Stimulated activated naive CD8-positive, alpha-beta T cell treated with anti-CD3 and anti-CD28 coated beads, Interleukin-15, Interleukin-2, amounts not matched to agents 100 ng/mL and 50 ng/mL, for 24 hours (primary cell): Measurements from ENCODE around the gene SOD1.
"Not testable (repeated sequence)": the region's sequence is repeated elsewhere in the genome, so short reads cannot be mapped to it uniquely, and the experiment has no call there.

Experiments used
- H3K27ac Mint-ChIP-seq: one replicate; pipeline ENCODE4 v1.8.0; 2021; ENCODE audit warnings: mild to moderate bottlenecking, mixed read lengths
- H3K27me3 Mint-ChIP-seq: one replicate; pipeline ENCODE4 v1.8.0; 2021; ENCODE audit warnings: mixed read lengths
- H3K36me3 Mint-ChIP-seq: one replicate; pipeline ENCODE4 v1.8.0; 2021; ENCODE audit warnings: low read depth, mixed read lengths
- H3K4me1 Mint-ChIP-seq: one replicate; pipeline ENCODE4 v1.8.0; 2021; ENCODE audit warnings: low read depth, mixed read lengths
- H3K4me3 Mint-ChIP-seq: one replicate; pipeline ENCODE4 v1.8.0; 2021; ENCODE audit warnings: mild to moderate bottlenecking, mixed read lengths
- H3K9me3 Mint-ChIP-seq: one replicate; pipeline ENCODE4 v1.8.0; 2021; ENCODE audit warnings: mixed read lengths

SOD1 gene

DNA sequence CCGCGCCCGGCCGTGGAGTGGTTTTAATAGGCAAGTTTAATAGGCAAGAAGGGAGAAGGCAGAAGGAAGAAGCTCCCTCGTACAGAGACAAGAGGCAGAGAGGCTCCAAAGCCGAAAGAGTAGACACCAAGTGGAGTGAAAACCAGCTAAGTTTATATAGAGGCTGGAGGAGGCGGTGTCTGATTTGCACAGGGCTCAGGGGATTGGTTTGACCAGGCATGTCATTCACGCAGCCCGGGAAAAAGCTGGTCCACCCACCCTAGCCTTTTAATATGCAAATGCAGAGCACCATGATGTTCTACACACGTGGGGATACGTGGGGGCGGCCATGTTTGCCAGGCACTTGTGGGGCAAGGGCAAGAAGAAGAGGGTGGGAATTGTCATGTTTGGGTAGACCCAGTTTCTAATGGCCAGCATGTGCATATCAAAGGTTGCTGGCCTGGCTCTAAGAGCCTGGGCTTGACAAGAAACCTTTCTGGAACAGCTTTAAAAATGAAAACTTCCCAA is 18.0 kb upstream of the SOD1 start:
- Mint-ChIP-seq H3K4me1 (no peaks in the 10 kb centered on the region), H3K9me3 (no peaks in the 10 kb centered on the region), H3K36me3 (no peaks in the 10 kb centered on the region), H3K4me3 (no peak overlapping the region), H3K27ac (no peak overlapping the region), H3K27me3 (peaks cover 4% of the 10 kb centered on the region)

DNA sequence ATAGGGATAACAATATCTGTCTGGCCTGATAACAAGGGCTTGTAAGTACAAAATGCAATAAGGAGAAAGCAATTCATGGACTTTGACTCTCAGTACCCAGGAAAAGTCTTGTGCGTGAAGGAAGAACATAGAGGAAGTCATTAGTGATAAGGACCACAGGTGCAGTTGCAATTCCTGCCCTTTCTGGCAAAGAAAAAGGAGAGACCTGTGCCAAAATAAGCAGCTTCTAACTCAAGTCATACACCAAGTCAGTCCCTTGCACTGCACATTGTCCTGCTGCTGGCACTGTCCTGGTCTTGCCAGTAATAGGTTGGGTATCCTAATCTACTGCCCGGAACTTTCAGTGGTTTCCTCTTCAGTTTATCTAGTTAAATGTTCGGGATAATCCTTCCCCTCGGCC is 14.8 kb upstream of the SOD1 start:
- H3K4me3 Mint-ChIP-seq = no peak overlapping the region
- H3K9me3 Mint-ChIP-seq = no peaks in the 10 kb centered on the region
- no peaks in the 10 kb centered on the region for H3K4me1 Mint-ChIP-seq
- H3K27ac Mint-ChIP-seq = no peak overlapping the region
- peaks cover 2% of the 10 kb centered on the region for H3K27me3 Mint-ChIP-seq
- H3K36me3 Mint-ChIP-seq = no peaks in the 10 kb centered on the region

- Mint-ChIP-seq H3K27ac (no peak overlapping the region), H3K4me1 (no peaks in the 10 kb centered on the region), H3K4me3 (no peak overlapping the region), H3K27me3 (no peaks in the 10 kb centered on the region), H3K36me3 (no peaks in the 10 kb centered on the region), H3K9me3 (no peaks in the 10 kb centered on the region)
Measured at GRCh38 chr21:31647650-31648049, 11.8 kb upstream of the SOD1 start.

- no peak overlapping the region for H3K4me3 Mint-ChIP-seq
- H3K36me3 Mint-ChIP-seq = no peaks in the 10 kb centered on the region
- no peak overlapping the region for H3K27ac Mint-ChIP-seq
- no peaks in the 10 kb centered on the region for H3K9me3 Mint-ChIP-seq
- no peaks in the 10 kb centered on the region for H3K27me3 Mint-ChIP-seq
- peaks cover 15% of the 10 kb centered on the region for H3K4me1 Mint-ChIP-seq
Measured at GRCh38 chr21:31650930-31651329, 8.6 kb upstream of the SOD1 start.

GRCh38 chr21:31651491-31651890 is 8.0 kb upstream of the SOD1 start:
- H3K4me1 Mint-ChIP-seq = peaks cover 21% of the 10 kb centered on the region
- not testable (repeated sequence) for H3K27me3 Mint-ChIP-seq, H3K9me3 Mint-ChIP-seq, H3K4me3 Mint-ChIP-seq, H3K36me3 Mint-ChIP-seq, H3K27ac Mint-ChIP-seq

GRCh38 chr21:31654340-31654739 is 5.2 kb upstream of the SOD1 start:
- H3K9me3 Mint-ChIP-seq = no peaks in the 10 kb centered on the region
- no peak overlapping the region for H3K27ac Mint-ChIP-seq
- H3K4me1 Mint-ChIP-seq = peaks cover 32% of the 10 kb centered on the region
- H3K4me3 Mint-ChIP-seq = no peak overlapping the region
- no peaks in the 10 kb centered on the region for H3K36me3 Mint-ChIP-seq
- no peaks in the 10 kb centered on the region for H3K27me3 Mint-ChIP-seq

- Mint-ChIP-seq H3K4me3 (peak overlapping the region; percentile 72), H3K4me1 (peaks cover 32% of the 10 kb centered on the region), H3K27ac (peak overlapping the region; percentile 76)
- not testable (repeated sequence) for H3K27me3 Mint-ChIP-seq, H3K9me3 Mint-ChIP-seq, H3K36me3 Mint-ChIP-seq
Measured at GRCh38 chr21:31654821-31655580, 4.5 kb upstream of the SOD1 start.

DNA sequence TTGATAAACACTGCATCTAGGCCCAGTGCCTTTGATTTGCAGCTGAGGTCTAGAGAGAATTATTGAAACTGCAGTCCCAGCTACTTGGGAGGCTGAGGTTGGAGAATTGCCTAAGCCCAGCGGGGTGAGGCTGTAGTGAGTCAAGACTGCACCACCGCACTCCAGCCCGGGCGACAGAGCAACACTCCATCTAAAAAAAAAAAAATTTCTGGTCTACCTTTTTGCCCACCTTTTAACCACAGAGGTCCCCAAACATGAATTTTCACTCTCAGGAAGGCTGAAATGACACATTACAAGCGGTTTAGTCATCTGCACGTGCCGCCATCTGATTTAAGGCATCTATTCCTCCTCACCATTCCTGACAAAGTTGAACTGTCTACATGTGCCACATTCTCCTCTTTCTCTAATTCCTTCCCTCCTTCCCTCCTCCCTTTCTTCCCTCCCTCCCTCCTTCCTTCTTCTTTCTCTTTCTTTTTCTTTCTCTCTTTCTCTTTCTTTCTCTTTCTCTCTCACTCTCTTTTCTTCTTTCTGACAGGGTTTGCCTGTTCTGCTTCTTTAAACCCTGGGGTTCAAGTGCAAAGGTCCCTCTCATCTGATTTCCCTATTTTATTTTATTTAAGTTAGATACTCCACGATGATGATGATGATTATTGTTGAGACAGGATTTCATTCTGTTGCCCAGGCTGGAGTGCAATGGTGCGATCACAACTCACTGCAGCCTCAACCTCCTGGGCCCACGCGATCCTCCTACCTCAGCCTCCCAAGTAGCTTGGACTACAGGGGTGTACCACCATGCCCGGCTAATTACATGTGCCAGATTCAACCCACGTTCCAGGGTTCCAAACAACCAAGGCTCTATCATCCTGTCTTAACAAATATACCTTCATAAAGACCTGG is 3.0 kb upstream of the SOD1 start:
- Mint-ChIP-seq H3K9me3 (no peaks in the 10 kb centered on the region), H3K36me3 (peaks cover 12% of the 10 kb centered on the region), H3K4me1 (peaks cover 45% of the 10 kb centered on the region), H3K4me3 (peak overlapping the region; percentile 42), H3K27me3 (no peaks in the 10 kb centered on the region), H3K27ac (peak overlapping the region; percentile 65)

DNA sequence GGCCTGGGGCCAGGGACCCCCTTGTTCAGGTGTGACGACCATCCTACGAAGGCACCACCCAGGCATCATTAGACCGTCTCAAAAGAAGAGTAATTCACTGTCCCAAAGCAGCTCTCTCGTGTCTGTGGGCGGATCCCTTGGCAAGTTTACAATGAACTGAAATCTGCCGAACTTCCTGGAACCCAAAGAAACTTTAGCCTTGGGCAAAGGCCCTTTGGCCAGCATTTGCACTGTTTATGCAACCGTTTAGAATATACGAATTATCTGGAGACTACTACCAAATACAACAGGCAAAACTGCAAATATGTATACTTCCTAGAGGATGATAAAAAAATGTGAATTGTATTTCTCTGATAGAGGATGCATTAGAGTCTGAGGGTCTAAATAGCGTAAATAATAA is 1.4 kb upstream of the SOD1 start:
- H3K4me1 Mint-ChIP-seq = peaks cover 61% of the 10 kb centered on the region
- no peak overlapping the region for H3K27ac Mint-ChIP-seq
- H3K9me3 Mint-ChIP-seq = no peaks in the 10 kb centered on the region
- H3K36me3 Mint-ChIP-seq = peaks cover 28% of the 10 kb centered on the region
- no peak overlapping the region for H3K4me3 Mint-ChIP-seq
- H3K27me3 Mint-ChIP-seq = no peaks in the 10 kb centered on the region

DNA sequence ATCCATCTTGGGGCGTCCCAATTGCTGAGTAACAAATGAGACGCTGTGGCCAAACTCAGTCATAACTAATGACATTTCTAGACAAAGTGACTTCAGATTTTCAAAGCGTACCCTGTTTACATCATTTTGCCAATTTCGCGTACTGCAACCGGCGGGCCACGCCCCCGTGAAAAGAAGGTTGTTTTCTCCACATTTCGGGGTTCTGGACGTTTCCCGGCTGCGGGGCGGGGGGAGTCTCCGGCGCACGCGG is 282 bp upstream of the SOD1 start:
- peak overlapping the region; percentile 99 for H3K27ac Mint-ChIP-seq
- H3K4me3 Mint-ChIP-seq = peak overlapping the region; percentile 94
- H3K9me3 Mint-ChIP-seq = no peaks in the 10 kb centered on the region
- no peaks in the 10 kb centered on the region for H3K27me3 Mint-ChIP-seq
- H3K36me3 Mint-ChIP-seq = peaks cover 36% of the 10 kb centered on the region
- peaks cover 70% of the 10 kb centered on the region for H3K4me1 Mint-ChIP-seq

DNA sequence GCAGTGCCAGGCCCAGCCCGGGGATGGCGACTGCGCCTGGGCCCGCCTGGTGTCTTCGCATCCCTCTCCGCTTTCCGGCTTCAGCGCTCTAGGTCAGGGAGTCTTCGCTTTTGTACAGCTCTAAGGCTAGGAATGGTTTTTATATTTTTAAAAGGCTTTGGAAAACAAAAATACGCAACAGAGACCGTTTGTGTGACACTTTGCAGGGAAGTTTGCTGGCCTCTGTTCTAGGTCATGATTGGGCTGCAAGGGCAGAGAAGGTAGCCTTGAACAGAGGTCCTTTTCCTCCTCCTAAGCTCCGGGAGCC is 719 bp downstream of the SOD1 start:
- H3K27ac Mint-ChIP-seq = peak overlapping the region; percentile 93
- peaks cover 45% of the 10 kb centered on the region for H3K36me3 Mint-ChIP-seq
- H3K4me3 Mint-ChIP-seq = peak overlapping the region; percentile 96
- H3K27me3 Mint-ChIP-seq = no peaks in the 10 kb centered on the region
- peaks cover 72% of the 10 kb centered on the region for H3K4me1 Mint-ChIP-seq
- no peaks in the 10 kb centered on the region for H3K9me3 Mint-ChIP-seq

GRCh38 chr21:31660591-31660990 is 1.1 kb downstream of the SOD1 start:
- H3K27me3 Mint-ChIP-seq = no peaks in the 10 kb centered on the region
- H3K4me1 Mint-ChIP-seq = peaks cover 72% of the 10 kb centered on the region
- H3K36me3 Mint-ChIP-seq = peaks cover 49% of the 10 kb centered on the region
- H3K27ac Mint-ChIP-seq = peak overlapping the region; percentile 93
- no peaks in the 10 kb centered on the region for H3K9me3 Mint-ChIP-seq
- peak overlapping the region; percentile 96 for H3K4me3 Mint-ChIP-seq

GRCh38 chr21:31663584-31664249 is 4.2 kb downstream of the SOD1 start:
- Mint-ChIP-seq H3K27ac (peak overlapping the region; percentile 45), H3K4me1 (peaks cover 89% of the 10 kb centered on the region), H3K9me3 (no peaks in the 10 kb centered on the region), H3K4me3 (peak overlapping the region; percentile 38), H3K36me3 (peaks cover 78% of the 10 kb centered on the region), H3K27me3 (no peaks in the 10 kb centered on the region)

DNA sequence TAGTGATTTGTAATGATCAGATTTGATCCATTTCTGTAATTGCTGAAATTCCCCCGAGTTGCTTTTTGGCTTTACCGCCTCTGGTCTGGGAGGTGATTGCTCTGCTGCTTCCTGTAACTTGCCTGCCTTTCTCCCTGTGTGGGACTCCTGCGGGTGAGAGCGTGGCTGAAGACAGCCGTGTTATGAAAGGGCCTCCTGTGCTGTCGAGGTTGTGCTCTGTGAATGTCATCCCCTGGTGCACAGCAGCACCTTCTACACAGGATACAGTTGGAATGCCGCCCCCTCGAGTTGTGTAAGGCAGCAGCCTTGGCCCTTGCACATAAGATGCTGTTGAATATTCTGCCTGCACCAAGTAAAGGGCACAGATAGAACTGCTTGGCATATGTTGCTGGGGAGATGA is 5.9 kb downstream of the SOD1 start:
- peaks cover 87% of the 10 kb centered on the region for H3K36me3 Mint-ChIP-seq
- H3K4me3 Mint-ChIP-seq = peak overlapping the region; percentile 47
- no peaks in the 10 kb centered on the region for H3K27me3 Mint-ChIP-seq

DNA sequence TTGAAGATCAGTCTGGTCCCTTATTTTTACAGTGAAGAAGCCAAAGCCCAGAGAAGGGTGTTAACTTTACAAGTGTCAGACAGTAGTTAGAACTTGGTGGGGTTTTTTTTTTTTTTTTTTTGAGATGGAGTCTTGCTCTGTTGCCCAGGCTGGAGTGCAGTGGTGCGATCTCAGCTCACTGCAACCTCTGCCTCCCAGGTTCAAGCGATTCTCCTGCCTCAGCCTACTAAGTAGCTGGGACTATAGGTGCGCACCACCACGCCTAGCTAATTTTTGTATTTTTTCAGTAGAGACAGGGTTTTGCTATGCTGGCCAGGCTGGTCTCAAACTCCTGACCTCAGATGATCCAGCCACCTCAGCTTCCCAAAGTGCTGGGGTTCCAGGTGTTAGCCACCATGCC is 6.4 kb downstream of the SOD1 start:
- H3K4me3 Mint-ChIP-seq = not testable (repeated sequence)
- H3K36me3 Mint-ChIP-seq = peaks cover 86% of the 10 kb centered on the region

More for the DNA sequence above, 5.9 kb downstream of the SOD1 start:
- Mint-ChIP-seq H3K4me1 (peaks cover 93% of the 10 kb centered on the region), H3K9me3 (no peaks in the 10 kb centered on the region), H3K27ac (peak overlapping the region; percentile 83)

More for the DNA sequence above, 6.4 kb downstream of the SOD1 start:
- Mint-ChIP-seq H3K4me1 (peaks cover 92% of the 10 kb centered on the region), H3K27ac (peak overlapping the region; percentile 11)
- not testable (repeated sequence) for H3K27me3 Mint-ChIP-seq, H3K9me3 Mint-ChIP-seq
